Activated T-cell treated with anti-CD3 and anti-CD28 coated beads for 24 hours (primary cell): ENCODE data around the gene MYD88.

Experiments
- DNase-seq: peaks from one replicate; pipeline ENCODE4 v3.0.0-alpha.2; 2020; ENCODE audit warnings: low read depth

Gene MYD88

DNA sequence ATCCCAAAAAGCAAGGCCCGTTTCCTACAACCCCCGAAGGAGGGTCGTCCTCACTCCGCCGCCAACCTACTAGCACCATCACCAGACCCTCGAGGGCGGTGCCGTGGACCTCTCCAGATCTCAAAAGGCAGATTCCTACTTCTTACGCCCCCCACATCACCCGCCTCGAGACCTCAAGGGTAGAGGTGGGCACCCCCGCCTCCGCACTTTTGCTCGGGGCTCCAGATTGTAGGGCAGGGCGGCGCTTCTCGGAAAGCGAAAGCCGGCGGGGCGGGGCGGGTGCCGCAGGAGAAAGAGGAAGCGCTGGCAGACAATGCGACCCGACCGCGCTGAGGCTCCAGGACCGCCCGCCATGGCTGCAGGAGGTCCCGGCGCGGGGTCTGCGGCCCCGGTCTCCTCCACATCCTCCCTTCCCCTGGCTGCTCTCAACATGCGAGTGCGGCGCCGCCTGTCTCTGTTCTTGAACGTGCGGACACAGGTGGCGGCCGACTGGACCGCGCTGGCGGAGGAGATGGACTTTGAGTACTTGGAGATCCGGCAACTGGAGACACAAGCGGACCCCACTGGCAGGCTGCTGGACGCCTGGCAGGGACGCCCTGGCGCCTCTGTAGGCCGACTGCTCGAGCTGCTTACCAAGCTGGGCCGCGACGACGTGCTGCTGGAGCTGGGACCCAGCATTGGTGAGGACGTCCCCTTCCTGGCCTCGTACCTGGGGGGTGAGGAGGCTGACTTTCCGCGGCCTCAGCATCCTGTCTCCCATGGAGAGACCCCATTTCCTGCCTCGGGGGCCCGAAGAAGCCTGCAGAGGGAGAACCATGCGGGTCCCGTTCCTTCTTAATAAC, at the start of gene MYD88:
Gene MYD88 (plus strand): TSS at position 313 of the 842 bp plus-strand sequence. CDS start 40 bp downstream, at position 353.
- DNase-seq: peak; percentile 74

GRCh38 chr3:38089163-38089562, 49.3 kb upstream of the MYD88 start:
- no peak for DNase-seq

DNA sequence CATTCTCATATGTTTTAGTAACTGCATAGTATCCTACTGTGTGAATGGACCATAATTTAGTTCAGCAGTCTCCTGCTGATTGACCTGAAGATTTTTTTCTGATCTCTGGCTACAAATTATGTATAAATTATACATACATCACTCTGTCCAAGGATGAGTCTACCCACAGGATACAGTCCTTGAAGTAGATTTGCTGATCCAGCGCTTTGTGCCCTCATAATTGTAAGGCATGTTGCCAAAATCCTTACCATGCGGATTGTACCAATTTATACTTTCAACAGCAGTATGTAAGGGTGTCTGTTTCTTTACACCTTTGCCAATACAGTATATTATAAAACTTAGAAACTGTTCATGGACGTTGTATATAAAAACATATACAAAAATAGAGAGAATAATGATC, 48.0 kb upstream of the MYD88 start:
- DNase-seq: no peak

- DNase-seq: no peak
Measured at GRCh38 chr3:38094999-38095398, 43.5 kb upstream of the MYD88 start.

DNA sequence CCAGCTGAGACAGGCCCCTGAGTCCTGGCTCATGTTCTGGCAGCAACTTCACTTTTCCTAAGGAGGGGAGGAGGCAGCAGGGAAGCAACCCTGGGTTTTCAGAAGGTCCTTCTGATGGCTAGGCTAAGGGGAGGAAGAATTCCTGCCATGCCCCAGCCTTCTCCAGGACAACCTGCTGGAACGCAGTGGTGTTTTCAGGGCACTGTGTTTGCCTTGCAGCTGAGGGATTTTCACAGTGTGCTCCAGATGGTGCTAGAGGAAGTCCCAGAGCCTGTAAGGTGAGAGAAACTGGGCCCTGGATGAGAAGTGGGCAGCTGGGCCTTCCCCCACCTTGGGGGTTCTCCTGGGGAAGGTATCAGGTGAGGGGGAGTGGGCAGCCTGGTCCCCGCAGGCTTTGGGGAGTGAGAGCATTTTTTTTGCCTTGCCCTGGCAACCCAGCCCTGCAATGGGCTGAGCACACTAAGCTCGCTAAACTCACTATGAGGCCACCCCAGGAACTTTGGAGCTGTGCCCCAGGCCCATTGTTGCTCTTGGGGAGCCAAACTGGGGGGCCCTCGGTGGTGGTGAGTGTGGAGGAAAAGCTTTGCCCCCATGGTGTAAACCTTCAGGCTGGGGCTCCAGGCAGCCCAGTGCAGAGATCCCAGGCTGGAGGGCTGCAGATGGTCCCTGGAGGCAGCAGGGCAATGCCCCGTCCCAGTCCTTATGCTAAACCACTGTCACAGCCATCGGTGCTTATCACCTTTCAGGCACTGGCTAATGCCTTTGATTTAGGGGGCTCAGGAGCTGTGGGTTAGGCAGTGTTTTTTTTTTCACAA, 42.6 kb upstream of the MYD88 start:
- DNase-seq: no peak

GRCh38 chr3:38097446-38098375, 40.8 kb upstream of the MYD88 start:
- no peak for DNase-seq

- no peak for DNase-seq
Measured at GRCh38 chr3:38098376-38098723, 40.1 kb upstream of the MYD88 start.

DNA sequence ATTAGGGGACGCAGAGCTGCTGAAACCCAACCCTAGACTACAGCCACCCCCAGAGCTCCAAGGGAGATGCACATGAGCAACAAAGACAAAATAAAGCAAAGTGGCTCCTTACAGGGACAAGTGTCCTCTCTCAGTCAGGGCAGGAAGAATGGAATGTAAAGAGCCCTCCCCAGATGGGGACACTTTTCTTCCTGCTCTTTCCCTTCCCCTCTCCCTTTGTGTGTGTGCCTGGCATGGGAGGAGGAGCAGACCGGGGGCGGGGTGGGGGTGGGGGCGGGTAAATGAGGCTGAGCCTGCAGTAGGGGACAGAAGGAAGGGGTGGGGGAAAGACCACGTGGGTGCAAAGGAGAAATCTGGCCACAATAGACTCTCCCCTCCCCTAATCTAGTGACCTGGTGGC, 38.9 kb upstream of the MYD88 start:
- no peak for DNase-seq

- no peak for DNase-seq
Measured at GRCh38 chr3:38100498-38100897, 38.0 kb upstream of the MYD88 start.

DNA sequence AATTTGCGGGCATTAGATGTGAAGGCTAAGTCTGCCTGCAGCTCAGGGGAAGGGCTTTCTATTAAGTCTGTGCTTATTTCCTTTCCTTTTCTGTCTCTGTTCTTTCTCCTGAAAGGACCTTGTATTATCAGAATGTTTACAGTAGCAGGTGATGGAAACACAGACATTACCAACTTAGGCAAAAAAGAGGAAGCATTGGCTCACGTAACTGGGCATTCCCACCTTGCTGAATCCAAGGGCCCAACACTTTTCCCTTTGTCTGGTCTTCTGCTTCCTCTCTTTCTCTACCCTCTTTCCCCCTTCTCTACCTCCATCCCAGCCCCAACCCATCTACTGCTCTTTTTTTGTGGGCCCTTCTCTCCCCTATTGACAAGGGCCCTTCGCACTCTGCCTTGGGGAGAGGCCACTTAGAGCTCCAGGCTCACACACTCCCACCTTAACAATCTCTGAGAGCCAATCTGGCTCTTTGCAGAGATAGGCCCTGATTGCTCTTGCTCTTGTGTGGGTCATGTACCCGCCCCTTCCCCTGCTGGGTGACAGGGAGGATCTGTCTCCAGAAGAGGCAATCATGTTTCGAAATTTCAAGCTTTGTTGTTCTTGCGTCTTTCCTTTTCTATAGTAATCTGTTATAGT, 36.5 kb upstream of the MYD88 start:
- DNase-seq: no peak

DNA sequence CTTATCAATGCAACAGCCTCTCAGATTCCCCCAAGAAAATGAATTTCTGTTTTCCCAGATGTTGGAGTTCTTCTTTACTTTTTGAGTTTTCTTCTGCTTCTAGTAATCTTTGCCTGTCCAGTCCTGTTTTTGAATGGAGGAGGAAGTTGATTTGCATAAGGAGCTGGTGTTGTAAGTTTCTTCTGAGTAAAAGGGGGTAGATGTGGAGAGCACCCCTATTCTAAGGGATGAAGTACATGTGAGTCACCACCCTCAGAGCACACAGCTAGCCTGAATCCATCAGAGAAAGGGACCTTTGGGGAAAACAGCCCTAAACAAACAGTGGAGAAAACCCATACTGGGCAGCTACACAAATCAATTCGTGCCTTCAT, 36.0 kb upstream of the MYD88 start:
- no peak for DNase-seq

- DNase-seq: no peak
Measured at GRCh38 chr3:38105525-38105924, 32.9 kb upstream of the MYD88 start.

DNA sequence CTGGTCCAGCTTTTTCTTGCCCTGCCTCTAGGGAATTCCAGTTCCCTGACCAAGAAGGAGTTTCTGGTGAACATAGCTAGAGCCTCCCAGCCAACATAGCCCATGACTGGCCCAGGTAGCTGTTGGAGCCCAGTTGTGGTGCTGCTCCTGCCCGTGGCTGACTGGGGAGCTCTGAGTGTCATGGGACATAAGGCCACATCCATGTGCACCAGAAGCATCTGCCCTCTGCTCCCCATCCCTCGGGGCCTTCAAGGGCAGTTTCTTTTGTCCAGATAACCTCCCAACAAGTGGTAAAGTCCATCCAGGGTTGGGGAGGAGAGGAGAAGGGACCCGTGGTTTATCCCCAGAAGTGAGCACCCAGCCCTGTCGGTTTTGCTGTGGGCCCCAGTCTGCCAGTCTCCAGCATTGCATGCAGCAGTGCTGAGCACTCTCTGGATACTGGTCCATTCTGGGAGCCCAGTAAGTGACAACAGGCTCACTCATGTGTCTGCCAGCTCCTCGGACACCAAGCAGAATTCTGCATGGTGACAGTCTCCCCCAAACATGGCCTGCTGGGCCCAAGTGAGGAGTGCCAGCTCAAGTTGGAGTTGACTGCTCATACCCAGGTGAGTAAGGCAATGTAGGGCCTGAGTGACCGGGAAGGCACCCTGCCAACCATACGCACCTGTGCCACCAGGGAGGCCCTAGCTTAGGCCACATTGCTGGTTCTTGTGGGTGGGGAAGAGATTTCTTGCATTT, 30.4 kb upstream of the MYD88 start:
- no peak for DNase-seq

GRCh38 chr3:38108649-38109579, 29.5 kb upstream of the MYD88 start:
- DNase-seq: no peak

- DNase-seq: no peak
Measured at GRCh38 chr3:38109580-38110313, 28.7 kb upstream of the MYD88 start.

- DNase-seq: no peak
Measured at GRCh38 chr3:38110314-38111050, 28.0 kb upstream of the MYD88 start.

GRCh38 chr3:38111201-38111600, 27.3 kb upstream of the MYD88 start:
- DNase-seq: no peak

GRCh38 chr3:38111696-38112377, 26.6 kb upstream of the MYD88 start:
- no peak for DNase-seq
